Measurements from ENCODE around the gene MEI1.

Gene MEI1

DNA sequence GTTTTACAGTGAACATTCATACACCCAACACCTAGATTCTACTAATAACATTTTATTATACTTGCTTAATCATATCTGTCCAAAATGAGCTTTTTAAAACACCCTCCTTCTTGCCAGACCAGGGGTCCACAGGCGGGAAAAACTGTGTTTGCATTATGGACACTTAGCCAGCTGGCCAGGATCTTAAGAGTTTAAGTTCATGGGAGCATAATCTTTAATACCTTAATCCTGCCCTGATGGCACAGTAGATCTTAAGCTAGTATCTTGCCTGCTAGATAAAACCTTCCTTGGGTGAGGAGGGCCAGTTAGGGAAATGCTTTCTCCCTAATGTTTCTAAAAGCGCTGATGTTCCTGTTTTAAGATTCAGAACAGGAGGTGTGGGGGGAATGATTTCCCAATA, 88.0 kb downstream of the MEI1 start:
- DNase-seq (ENCODE audit: low read depth): no peak

DNA sequence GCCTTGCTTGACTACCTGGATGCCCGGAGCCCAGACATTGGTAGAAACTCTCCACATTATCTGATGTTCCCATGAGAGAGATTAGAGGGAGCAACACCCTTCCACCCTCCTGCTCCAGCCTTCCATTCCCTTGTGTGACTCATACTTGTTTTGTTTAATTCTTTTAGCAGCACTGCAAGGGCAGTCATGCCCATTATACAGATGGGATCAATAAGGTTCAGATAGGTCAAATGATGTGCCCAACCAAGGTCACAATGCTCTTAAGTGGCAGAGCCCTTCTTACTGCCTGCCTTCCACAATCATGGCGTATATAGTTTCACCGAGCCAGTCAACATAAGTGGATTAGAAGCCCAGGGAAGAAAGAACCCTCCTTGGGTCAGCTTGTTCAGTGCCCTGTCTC, 94.6 kb downstream of the MEI1 start:
- DNase-seq (ENCODE audit: low read depth): no peak

DNA sequence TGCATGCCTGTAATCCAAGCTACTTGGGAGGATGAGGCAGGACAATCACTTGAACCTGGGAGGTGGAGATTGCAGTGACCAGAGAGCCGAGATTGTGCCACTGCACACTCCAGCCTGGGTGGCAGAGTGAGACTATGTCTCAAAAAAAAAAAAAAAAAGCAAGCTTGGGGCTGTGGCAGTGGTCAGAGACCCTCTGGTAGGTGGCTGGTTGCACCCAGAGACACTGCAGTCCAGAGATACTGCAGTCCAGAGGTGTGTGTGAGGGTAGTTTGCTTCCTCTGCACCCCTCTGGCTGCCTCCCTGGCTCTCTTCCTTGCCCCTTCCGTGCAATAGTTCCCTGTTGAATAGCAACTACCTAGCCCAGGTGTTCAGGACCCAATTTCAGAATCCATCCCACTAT, 99.4 kb downstream of the MEI1 start:
- no peak for DNase-seq (ENCODE audit: low read depth)

DNA sequence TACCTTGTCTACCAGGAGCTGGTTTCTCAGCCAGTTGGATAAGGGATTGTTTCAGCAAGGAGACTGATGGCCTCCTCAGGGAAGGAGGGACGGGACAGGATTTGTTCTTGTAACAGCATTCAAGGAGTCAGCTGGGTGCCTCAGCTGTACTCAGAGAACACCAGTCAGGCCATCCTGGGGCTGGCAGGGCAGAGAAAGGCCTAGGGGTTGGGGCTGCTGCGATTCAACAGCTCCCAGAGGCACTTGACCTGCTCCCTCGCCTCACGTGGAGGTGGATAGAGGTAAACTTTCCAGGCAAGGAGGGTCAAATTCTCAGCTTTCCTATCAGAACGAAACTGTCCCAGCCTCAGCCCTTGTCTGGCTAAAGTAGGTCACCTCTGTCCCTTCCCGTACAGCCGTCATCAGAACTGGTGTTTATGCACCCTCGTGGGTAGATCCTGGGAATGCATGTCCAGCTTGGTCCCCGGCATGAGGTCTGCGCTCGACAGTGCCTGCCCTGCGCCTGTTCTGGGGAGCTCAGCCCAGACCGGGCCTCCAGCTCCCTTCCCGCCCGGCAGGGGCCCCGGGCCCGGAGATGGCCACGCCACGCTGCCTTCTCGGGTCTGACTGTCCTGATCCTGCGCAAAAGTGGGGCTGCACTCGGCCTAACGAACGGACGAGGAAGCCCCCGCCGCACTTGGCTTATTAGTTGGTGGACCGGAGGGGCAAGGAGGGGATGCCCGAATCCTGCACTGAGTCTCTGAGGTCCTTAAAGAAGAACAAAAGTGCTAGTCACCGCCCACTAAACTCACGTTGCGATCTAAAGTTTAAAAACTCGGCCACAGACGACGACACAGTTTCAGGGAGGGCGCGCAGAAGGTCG, 100.4 kb downstream of the MEI1 start:
- no peak for DNase-seq (ENCODE audit: low read depth)

DNA sequence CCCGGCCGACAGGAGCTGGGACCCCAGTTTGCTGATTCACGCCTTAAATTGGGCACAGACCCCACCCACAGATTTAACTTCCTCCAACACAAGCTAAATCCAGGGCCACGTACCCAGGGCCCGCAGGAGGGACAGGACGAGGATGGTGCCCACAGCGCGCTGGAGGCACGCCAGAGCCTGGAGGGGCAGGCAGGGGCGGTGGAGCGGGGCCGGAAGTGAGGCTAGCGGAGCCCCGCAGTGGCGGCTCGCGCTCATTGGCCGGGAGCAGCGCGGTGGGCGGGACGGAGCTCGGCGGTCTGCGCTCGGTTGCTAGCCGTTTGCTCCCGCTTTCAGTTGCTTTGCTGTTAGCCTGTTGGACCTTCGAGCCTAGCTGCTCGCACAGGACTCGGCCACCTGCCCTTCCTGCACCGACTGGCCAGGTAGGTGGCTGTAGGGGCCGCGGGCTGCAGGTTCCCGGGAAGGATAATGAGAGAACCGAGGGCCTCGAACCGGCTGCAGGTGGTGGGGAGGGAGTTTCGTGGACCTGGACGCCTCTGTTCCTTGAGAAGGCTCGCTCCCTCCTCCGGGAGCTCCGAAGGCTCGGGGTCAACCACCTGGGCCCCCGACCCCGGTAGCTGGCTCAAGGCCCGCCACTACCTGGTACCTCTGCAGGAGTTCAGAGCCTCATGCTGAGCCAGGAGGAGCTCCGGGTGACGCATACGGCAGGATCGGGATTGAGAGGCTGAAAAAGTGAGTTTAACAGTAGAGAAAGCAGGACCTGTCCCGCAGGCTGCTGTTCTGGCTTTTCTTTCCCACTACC, 101.2 kb downstream of the MEI1 start, which contains the start of gene CCDC134:
TSS of gene CCDC134 (plus strand) at position 332 of the 799 bp plus-strand sequence. CDS start 8,212 bp downstream, outside the sequence.
- DNase-seq (ENCODE audit: low read depth): peak; percentile 62

DNA sequence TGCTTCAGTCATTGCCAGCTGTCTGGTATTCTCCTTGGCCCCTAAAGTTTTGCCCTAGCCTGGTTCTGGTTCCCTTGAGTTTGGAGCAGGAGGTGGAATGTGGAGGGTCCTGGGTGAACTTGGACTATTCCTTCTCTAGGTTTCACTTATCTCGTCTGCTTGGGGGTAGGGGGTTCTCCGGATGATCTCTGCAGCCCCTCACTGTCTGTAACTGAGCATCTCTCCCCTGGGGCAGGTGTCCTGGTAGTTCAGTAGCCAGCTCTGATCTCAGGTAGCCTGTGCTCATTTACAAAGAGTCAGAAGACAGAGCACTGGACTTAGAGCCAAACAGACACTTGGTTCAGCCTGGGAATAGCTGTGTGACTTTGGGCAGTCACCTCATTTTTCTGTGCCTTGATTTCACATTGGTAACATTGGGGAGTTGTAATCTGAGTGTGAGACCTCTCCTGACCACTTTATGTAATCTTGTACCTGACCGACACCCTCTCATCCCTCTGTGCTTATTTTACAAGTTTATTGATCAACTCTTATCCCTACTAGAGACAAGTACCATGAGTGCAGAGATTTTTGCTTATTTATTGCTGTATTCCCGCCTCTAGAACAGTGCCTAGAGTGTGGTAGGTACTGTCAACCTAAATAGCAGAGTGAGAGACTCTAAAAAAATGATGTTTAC, 102.0 kb downstream of the MEI1 start:
- no peak for DNase-seq (ENCODE audit: low read depth)

DNA sequence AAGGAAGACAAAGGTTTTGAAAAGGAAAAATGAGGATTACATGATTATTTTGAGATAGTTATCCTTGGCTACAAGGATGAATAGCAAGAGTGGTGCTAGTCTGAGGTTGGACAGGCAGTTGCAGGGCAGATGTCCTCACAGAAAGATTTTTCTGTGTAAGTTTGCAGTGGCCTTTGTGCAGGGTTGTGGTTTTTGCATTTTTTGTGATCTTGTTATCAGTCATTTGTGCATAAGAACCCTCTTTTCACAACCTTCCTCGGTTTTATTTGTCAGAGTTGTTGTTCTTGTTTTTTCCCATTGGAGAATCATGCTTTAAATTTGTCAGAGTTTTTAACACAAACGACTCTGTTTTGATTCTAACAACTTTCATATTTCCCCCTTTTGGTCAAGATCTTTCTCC, 102.6 kb downstream of the MEI1 start:
- no peak for DNase-seq (ENCODE audit: low read depth)

DNA sequence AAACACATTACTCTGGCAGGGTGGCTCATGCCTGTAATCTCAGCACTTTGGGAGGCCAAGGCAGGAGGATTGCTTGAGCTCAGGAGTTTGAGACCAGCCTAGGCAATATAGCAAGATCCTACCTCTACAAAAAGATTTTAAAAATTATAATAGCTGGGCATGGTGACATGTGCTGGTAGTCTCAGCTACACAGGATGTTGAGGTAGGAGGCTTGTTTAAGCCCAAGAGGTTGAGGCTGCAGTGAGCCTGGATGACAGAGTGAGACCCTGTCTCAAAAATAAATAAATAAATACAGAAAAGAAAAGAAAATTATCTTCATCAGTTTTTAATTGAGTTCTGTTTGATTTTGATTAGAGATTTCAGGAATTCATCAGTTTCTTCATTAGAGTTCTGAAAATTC, 106.3 kb downstream of the MEI1 start:
- DNase-seq (ENCODE audit: low read depth): no peak

DNA sequence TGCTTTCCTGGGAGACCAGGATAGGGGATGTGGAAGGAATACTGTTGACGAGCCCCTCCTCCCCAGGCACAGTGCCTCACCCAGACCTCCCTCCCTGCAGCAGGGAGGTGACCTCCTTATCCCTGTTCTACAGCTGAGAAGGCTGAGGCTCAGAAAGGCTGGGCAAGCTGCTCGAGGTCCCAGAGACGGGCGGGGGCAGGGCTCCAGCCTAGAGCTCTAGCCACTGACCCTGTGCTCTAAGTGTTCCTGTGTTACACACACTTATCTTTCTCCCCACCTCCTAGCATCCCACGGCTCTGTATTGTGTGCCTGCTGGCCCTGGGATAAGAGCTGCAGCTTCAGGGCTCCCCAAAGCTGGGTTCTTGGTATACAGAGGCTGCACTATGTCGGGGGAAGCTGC, 109.1 kb downstream of the MEI1 start:
- DNase-seq (ENCODE audit: low read depth): no peak

DNA sequence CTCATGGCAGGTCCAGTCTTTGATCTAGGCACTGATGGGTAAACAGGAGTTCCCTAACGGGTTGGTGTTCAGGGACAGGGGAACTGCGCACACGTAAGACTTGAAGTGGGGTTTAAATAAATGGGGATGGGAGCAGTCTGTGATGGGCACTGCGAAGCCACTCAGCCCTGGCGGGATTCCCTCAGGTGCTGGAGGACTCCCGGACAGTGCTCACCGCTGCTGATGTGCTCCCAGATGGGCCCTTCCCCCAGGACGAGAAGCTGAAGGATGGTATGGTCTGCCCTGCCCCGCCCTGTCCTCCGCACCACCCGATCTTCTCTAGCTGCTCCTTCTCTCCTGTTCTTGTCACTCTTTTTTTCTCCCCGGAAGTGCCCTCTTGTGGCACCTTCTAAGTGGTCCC, 110.7 kb downstream of the MEI1 start:
- no peak for DNase-seq (ENCODE audit: low read depth)

DNA sequence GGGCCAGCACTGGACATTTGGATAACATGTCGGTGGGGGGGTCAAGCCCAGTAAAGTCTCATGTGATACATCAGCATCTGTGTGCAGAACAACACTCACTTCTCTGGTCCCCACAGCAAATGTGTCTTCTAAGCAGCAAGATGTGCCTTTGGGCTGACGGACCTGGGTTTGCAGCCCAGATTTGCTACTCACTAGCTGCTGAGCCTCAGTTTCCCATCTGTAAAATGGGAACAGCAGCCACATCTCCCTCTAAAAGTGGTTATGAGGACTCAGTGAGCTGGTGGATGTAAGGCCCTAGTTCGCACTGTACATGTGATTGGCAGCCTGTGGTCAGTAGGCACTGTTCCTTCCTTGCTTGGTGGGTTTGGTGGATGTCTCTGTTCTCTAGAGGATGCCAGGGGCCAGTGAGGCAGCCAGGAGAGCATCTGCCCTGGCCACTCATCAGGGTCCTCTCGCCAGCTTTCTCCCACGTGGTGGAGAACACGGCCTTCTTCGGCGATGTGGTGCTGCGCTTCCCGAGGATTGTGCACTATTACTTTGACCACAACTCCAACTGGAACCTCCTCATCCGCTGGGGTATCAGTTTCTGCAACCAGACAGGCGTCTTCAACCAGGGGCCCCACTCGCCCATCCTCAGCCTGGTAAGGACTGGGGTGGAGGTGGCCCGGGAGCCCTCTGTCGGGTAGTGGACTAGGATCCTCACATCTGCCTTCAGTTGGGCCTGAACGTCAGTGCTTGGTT, 113.7 kb downstream of the MEI1 start:
- DNase-seq (ENCODE audit: low read depth): no peak

DNA sequence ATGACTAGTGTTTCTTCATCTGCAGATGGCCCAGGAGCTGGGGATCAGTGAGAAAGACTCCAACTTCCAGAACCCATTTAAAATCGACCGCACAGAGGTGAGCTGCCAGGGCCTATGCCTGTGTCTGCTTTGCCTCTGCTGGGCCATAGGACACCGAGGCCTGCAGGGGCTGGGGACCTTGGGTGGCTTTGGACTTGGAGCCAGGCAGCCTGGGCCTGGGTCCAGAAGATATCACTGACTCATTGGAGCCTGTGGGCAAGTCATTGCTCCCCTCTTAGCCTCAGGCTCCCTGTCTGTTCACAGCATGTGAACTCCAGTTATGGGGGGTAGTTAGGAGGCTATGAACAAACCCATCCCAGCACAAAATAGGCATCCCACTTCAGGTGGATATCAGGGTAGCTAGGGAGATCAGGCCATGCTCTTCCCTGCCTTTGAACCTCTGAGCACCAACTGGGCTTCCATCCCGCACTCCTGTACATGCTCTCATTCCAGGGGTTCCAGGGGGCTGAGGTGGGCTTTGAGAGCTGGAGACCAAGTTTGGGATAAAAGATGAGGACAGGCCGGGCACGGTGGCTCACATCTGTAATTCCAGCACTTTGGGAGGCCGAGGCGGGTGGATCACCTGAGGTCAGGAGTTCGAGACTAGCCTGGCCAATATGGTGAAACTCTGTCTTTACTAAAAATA, 114.6 kb downstream of the MEI1 start:
- DNase-seq (ENCODE audit: low read depth): no peak

DNA sequence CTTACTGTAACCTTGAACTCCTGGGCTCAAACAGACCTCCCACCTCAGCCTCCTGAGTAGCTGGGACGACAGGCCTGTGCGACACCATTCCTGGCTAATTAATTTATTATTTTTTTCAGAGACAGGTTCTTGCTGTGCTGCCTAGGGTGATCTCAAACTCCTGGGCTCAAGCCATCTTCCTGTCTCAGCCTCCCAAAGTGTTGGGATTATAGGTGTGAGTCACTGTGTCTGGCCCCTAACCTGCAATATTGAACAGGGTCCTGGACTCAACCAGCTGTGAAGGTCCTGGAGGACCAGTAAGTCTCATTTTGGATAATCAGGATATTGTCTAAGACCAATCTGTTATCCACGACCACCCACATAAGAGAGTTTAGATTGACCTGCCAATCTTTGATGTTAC, 116.4 kb downstream of the MEI1 start:
- DNase-seq (ENCODE audit: low read depth): no peak

DNA sequence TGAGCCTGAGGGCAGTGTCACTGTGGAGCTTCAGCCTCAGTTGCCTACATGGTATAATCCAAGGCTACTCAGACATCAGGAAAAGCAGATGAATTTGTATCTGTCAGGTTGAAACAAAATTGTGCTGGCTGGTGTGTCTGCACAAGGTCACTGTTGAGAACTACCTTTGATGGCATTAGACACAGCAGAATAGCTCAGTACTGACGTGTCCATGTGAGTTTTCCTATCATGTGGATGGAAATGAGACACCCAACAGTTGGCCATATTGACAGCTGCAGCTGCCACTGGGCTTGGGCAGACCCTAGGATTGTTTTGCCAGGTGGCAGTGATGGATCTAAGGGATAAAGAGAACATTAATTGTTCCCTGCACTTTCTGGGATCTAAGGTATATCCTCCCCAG, 116.9 kb downstream of the MEI1 start:
- DNase-seq (ENCODE audit: low read depth): no peak

DNA sequence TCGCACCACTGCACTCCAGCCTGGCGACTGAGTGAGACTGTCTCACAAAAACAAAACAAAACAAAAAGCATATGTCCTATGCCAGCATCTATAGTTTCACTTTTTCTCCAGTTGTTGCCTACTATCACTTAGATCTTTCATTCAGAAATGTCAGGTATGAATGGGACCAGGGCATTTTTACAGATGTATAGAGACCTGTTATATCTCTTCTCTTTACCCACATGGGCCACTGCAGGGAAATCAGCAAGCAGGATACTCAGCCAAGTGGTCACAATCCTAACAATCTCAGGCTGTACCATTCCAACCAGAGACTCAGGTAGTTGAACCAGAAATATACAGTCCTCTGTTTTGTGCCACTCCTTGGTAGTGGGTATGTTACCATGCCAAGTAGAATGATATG, 117.6 kb downstream of the MEI1 start:
- DNase-seq (ENCODE audit: low read depth): no peak

DNA sequence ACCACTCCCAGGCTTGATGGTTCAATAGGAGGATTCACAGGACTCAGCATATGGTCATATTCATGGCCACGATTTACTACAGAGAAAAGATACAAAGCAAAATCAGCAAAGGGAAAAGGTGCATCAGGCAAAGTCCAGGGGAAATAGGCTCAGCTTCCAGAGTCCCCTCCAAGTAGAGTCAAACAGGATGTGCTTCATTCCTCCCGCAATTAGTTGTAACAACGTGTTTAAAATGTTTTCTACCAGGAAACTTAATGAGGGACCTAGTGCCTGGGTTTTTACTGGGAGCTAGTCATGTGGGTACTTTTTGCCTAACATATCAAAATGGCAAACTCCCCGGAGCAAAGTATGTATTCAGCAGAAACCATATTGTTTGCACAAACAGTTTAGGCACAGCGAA, 118.7 kb downstream of the MEI1 start:
- DNase-seq (ENCODE audit: low read depth): no peak

DNA sequence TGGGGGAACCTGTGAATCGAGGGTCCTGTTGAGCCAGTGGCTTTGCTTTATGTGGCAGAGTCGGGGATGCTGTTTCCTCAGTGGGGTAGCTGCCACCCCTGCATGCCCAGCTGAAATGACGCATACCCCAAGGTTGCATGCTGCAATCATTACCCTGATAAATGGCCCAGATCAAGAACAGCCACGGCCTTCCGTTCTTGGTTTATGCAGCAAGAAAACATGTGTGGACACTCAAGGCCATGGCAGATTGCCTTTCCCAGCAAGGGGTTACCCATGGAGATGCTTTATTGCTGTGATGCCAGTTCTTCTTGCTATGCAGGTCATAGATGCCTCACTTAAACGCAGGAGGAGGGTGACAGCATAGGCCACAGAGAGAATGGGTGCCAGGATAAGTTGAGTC, 119.3 kb downstream of the MEI1 start:
- DNase-seq (ENCODE audit: low read depth): no peak

DNA sequence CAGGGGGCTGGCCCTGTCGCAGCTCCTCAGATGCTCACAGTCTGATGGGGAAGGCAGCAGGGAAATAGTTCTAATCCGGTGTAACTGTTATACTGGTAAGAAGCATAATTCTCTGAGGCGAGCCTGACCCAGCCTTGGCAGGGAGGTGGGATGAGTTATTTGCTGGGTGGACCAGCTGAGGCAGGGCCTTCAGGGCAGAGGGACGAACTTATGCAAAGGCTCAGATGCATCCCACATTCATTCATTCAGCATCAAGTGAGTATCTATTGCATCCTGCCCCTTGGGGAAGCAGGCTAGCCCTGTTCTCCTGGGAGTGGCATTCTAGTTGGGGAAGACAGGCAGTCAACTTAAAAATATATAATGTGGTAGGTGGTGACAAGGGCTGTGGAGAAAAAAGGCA, 120.0 kb downstream of the MEI1 start:
- DNase-seq (ENCODE audit: low read depth): no peak

DNA sequence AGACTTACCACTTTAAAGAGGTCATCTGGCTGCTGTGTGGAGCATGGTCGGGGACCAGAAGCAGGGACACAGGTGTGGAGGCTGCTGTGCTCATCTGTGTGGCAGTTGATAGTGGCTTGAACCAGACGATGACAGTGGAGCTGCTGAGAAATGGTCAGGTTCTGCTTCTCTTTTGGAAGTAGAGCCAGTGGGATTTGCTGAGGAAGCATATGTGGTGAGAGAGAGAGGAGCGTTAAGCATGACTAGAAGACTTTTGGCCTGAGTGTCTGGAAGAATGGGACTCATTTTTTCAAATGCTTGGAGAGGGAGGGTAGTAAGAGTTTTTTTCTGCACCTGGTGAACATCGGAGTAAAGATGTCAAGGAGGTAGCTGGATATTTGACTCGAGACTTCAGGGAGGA, 121.1 kb downstream of the MEI1 start:
- no peak for DNase-seq (ENCODE audit: low read depth)

DNA sequence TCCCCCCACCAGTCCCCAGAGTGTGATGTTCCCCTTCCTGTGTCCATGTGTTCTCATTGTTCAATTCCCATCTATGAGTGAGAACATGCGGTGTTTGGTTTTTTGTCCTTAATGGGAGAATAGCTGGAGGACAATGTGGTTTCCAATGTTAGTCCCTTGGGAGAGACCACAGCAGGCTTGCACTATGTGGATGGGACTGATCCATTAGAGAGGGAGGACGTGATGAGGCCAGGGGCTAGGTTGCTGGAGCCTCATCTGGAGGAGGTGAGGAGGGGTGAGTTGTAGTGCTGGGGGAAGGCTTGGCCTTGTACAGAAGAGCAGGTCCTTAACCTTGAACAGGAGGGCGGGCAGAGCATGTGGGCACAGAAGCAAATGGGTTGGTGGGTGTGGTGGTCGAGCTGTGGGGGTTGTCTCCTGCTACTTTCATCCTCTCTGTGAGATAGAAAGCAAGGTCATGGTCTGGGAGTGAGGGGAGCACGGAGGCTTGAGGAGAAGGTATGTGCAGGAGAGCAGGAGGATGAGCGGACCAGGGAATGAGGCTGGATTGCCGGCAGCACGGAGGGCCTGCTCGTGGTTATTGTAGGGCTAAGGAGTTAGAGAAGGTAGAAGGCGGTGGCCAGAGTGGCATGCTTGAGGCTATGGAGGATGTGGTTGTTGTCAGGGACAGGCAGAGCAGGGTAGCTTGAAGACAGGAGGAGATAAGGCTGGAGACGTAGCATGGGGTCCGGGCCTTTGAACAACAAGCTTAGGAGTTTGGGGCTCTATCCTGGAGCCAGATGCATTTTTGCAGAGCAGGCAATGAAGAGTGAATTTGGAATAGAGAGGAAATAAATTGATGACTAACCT, 122.4 kb downstream of the MEI1 start:
- no peak for DNase-seq (ENCODE audit: low read depth)
